RWPE1 (cell line): ENCODE measurements around the gene TIAL1.
A peak's percentile ranks its signal among the peaks of the same experiment; 100 is the strongest.

Experiments
- CTCF ChIA-PET: fragments of 350-600 bp; sonication (Branson Sonifier 250); formaldehyde crosslinking; extraction: SDS; loops from one replicate; lab custom pipeline; 2021; lab: Yijun Ruan, JAX
- POLR2A ChIA-PET: fragments of 400-600 bp; formaldehyde crosslinking; extraction: SDS; loops from one replicate; lab custom pipeline; 2020; ENCODE audit warnings: antibody characterized with exemption; ENCODE audit not compliant: low non-redundant PET; lab: Yijun Ruan, JAX
- DNase-seq: peaks from one replicate; pipeline ENCODE4 v3.0.0; 2012; ENCODE audit warnings: low spot score
- H3K27ac ChIP-seq: fragments of 450-650 bp; 2 replicates; pipeline ENCODE4 v1.5.1; 2017
- TF ChIP-seq, protein P1 (sequence below): fragments of 450-650 bp; conservative IDR thresholded peaks from 2 replicates; pipeline ENCODE4 v1.5.1; 2017; ENCODE audit warnings: low read depth, mild to moderate bottlenecking

The TIAL1 gene

DNA sequence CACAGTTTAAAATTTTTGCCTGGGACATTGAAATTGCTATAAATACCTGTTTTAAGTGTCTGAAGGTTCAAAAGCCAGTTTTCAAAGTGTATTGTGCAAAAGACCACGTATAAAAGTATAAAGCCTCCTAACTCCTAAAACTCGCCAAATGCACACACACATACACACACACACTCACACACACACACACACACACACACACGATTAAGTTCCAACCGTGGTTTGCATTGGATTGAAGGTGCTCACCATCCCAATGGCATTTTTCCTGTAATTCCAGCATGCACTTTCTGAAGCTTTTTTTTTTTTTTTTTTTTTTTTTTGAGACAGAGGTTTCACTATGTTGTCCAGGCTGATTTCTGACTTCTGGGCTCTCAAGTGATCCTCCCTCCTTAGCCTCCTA, 51.5 kb downstream of the TIAL1 start:
- POLR2A ChIA-PET = interaction anchor here (0.6 kb wide), 1 partner anchor 212 kb away, joined by 5 read pairs; no protein-coding TSS in a partner anchor
- CTCF ChIA-PET = no interaction called here
- TF ChIP-seq, protein P1, sequence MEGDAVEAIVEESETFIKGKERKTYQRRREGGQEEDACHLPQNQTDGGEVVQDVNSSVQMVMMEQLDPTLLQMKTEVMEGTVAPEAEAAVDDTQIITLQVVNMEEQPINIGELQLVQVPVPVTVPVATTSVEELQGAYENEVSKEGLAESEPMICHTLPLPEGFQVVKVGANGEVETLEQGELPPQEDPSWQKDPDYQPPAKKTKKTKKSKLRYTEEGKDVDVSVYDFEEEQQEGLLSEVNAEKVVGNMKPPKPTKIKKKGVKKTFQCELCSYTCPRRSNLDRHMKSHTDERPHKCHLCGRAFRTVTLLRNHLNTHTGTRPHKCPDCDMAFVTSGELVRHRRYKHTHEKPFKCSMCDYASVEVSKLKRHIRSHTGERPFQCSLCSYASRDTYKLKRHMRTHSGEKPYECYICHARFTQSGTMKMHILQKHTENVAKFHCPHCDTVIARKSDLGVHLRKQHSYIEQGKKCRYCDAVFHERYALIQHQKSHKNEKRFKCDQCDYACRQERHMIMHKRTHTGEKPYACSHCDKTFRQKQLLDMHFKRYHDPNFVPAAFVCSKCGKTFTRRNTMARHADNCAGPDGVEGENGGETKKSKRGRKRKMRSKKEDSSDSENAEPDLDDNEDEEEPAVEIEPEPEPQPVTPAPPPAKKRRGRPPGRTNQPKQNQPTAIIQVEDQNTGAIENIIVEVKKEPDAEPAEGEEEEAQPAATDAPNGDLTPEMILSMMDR = no peak
- H3K27ac ChIP-seq = no peak overlapping the region
- DNase-seq = no peak

DNA sequence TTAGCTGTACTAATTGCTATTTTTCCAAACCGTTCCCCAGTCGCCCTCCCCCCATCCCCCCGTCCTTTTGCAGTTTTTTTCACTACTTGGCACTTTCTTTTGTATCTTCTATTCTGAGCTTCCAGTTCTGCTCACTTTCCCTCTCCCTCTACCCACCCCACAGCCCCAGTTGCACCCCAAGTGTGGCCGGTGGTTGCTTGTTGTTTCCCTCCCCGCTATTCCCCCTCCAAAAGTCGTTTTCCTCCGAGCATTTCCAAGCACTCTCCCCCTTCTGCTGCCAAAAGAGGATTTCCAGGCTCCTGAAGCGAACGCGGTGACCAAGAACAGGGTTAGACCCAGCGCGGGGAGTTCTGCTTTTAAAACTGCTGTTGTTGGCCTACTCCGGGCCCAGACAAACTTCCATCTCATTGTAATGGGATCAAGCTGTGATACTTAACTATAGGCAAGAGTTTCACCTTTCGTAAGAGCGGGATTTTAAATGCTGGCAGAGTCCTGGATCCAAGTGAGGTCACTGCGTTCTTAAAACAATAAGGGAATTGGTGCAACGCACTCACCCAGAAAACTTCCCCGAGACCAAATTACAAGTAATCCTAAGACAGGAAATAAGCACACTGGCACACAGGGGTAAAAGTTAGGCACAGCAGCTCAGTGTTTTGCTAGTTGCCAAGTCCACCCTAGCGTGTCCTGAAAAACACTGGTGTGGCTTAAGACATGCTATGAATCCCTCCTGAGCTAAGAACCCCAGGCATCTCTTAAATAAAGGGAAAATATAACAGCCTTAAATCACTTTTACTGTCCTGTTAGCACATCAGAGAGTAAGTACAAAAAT, 52.7 kb downstream of the TIAL1 start:
- TF ChIP-seq, protein P1 = peak; percentile 15; the same call in 1 of the 2 replicates
- peak overlapping the region; percentile 84 for H3K27ac ChIP-seq
- ChIA-PET POLR2A (no interaction called here), CTCF (interaction anchor here (0.5 to 1.1 kb wide), 15 partner anchors 22 to 550 kb away, joined by 3 to 10 read pairs (median 3); no protein-coding TSS in a partner anchor)
- no peak for DNase-seq

DNA sequence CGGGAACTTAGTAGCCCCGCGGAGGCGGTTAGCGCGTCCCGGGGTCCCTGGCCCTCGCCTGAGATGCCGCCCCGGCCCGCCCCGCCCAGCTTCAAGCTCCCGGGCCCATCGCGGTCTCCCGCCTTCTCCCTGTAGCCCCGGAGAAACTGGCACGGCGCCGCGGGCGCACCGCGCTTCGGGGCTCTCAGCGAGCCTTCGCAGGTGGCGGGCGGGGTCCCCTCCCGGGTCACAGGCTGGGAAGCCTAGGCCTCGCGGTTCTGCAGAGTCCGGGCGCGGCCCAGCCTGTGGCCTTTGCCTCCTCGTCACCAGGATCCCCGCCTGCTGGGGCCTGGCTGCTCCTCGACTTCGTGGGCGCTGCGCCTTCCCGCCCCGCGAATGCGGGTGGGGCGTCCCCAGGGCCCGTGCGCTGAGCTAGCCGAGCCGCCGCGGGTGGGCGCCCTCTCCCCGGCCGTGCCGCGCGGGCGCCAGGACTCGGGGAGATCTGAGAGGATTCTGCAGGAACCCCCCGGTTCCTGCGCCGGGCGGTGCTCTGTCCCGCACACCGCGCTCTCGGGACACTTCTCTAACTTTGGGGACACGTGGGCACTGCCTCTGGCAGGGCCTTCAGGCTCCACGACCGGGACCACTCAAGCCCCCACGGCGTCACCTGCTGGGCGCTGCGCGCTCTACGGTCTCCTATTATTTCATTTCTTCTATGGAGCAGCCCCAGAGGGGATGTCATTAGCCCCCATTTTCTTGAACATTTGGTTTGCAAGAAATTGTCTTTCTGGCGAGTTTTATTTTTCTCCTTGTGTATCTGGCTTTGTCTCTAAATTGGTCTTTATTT, 53.6 kb downstream of the TIAL1 start:
- CTCF ChIA-PET = interaction anchor here (0.6 to 1.2 kb wide), 15 partner anchors 23 to 550 kb away, joined by 3 to 10 read pairs (median 3); no protein-coding TSS in a partner anchor
- peak overlapping the region; percentile 84 for H3K27ac ChIP-seq
- TF ChIP-seq, protein P1 = peak; percentile 84
- DNase-seq = peak; percentile 61
- POLR2A ChIA-PET = interaction anchor here (0.6 to 1.6 kb wide), 7 partner anchors 18 to 94 kb away, joined by 3 to 7 read pairs (median 5); partner anchors contain the start of gene TIAL1

DNA sequence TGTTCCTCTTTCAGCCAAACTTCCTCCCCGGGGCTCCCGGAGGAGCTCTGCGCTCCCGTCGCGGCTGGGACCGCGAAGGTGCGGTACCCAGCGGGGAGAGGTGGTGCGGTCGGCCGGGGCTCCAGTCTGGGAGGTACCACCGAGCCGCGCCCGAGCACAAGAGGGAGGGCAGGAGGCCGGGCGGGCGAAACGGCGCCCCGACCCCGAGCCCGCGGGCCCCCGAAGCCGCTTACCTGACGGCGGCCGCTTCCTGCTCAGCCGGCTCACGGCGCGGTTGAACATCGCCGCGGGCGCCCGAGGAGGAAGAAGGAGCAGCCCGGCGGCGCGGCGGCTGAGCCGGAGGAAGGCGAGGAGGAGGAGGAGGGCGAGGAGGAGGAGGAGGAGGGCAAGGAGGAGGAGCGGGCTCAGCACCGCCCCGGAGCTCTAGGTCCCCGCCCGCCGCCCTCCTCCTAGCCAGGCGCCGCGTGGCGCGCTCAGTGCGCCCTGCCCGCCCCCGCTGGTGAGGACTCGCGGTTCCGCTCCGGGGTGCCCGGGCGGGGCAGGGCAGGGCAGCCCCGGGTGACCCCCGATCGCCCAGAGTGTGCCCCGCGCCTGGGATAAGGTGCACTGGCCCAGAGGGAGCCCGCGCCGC, 54.3 kb downstream of the TIAL1 start, which contains the start of gene RGS10:
Gene RGS10 (minus strand): TSS at position 363 of the 631 bp plus-strand sequence. CDS start 81 bp downstream, at position 282.
- peak within 1 kb of the TSS; percentile 84 for H3K27ac ChIP-seq
- CTCF ChIA-PET = interaction anchor here (0.6 to 1.2 kb wide), 7 partner anchors 25 to 472 kb away, joined by 3 to 6 read pairs (median 3); no protein-coding TSS in a partner anchor
- peak; percentile 74 for DNase-seq
- POLR2A ChIA-PET = interaction anchor here (0.6 to 1.6 kb wide), 6 partner anchors 19 to 93 kb away, joined by 3 to 7 read pairs (median 5); partner anchors contain the start of gene TIAL1
- TF ChIP-seq, protein P1 = no peak

DNA sequence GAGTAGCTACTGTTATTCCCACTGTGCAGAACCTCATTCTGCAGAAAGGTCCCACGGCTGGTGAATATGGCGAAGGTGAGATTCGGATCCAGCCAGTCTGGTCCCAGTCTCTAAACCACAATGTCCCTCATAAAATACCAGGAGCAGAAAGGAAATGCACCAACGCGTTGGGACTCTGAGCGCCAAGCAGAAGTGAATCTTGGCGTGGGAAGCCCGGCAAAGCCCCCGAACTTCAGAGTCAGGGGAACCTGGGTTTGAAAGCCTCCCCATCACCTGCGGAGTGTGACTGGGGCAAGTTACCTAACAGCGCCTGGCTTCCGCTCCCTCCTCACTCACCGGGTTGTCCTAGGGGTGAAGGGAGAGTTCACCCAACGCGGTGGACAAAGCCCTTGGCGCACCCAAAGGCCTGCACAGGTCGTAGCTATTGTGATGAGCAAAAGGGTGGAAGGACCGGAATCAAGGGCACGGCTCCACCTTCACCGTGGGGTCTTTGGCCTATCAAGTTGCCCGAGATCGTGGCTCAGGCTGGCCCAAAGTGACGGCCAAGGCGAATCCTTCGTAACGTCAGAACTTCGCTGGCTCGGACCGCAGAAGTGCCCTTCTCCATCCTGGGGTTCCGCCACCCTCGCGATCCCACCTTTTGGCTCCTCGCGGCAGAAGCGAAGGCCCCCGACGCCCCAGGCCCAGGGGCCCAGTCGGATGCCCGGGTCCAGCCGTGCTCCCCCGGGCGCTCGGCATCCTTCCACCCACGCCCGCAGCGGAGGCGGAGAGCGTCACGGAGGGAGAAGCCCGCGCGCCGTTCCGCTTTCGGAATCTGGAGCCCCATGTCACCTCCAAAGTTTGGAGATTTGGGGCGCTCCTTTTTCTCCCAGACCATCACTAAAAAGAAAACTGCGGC, 55.1 kb downstream of the TIAL1 start:
- DNase-seq = no peak
- H3K27ac ChIP-seq = peak overlapping the region; percentile 84
- TF ChIP-seq, protein P1 = no peak
- ChIA-PET CTCF (interaction anchor here (0.6 to 1.2 kb wide), 5 partner anchors 52 to 471 kb away, joined by 3 to 6 read pairs (median 3); no protein-coding TSS in a partner anchor), POLR2A (interaction anchor here (0.7 to 1.6 kb wide), 4 partner anchors 19 to 92 kb away, joined by 3 to 7 read pairs (median 6); partner anchors contain the start of gene TIAL1)
